ENCODE results near the gene TGM1.

The TGM1 gene

DNA sequence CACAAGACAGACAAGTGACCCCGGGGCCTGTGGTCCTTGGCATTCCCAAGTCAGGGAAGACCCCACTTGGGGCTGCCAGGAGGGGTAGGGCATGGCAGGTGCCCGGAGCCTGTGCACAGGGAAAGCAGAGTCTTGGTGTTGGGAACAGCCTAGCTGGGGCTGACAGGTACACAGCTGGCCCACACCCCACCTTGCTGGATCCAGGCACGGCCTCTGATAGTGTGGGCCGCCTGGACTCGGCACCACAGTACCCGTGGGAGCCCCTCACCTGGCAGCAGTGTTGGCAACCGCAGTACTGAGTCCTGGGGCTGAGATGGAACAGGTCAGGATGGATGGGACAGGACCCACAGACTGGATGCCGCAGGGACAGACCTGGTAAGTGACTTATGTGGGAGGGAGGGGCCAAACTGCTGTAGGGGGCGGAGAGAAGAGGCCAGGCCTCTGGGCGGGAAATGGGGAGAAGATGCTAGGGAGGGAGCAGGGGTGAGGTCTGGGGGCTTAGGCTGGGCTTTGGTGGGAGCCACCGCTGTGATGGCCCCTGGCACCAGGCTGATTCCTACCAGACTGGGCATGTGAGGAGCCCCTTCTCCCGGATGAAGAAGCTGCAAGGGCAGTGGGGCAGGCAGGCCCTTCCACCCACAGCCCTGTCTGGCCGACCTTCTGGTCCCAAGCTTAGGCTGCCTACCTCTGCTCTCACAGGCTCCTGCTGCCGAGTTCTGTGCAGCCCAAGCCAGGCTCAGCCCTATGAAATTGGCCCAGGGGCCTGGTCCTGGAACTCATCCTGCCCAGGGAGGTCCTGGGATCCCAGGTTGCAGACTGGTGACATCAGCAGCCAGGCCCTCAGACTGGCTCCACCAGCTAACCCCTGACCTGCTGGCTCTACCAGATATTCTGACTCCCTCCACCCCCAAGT is at the start of gene TGM1:
TSS of gene TGM1 (minus strand) at position 357 of the 913 bp plus-strand sequence. CDS start 825 bp downstream, outside the sequence.
- no peak within 1 kb of the TSS for H3K27ac ChIP-seq

DNA sequence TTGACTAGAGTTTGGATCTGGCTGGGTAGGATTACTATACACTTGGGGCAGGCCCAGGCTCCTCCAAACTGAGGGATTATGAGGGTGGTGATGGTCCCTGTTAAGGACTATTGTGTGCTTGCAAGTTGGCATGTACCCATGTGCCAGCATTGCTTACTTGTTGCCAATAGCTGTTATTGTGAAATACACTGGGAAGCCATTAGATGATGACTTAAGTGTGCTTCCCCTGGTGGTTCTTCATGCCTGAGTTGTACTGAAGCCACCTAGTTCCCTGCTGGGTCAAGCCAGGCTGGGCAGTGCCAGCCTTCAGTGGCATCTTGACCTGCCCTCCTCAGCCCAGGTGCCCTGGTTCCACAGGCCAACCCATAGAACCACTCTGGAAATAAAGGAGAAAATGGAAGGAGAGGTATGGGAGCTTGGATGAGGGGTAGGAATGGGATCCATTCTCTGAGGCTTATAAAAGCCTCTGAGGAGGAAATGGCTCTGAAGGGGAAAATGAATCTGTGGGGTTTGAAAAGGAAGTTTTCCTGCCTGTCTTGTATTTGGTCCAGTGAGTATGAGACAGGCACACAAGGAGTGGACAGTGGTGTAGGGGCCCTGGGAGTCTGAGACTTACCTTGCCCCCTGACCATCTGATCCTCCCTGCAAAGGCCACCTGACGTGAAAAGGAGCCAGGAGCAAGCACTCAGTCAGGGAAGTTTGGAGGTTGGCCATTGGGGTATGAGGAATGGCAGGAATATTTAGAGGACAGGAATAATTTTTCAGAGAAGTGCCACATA is 49.0 kb upstream of the TGM1 start:
- Histone ChIP-seq H3K4me1 (ENCODE audit: low read depth, poor library complexity, severe bottlenecking) (peaks cover 37% of the 10 kb centered on the region), H3K9ac (peak overlapping the region; percentile 77), H3K4me3 (IDR thresholded peaks at IDR 0.05; ENCODE audit: insufficient read depth, low read depth, low read length) (no peak overlapping the region), H3K4me2 (peak overlapping the region; percentile 91), H3K27ac (peak overlapping the region; percentile 80), H4K20me1 (ENCODE audit: insufficient read depth) (no peaks in the 10 kb centered on the region), H3K27me3 (ENCODE audit: insufficient read depth, low read depth) (no peaks in the 10 kb centered on the region), H3K36me3 (ENCODE audit: insufficient read depth) (no peaks in the 10 kb centered on the region), H3K79me2 (ENCODE audit: insufficient read depth, low read depth) (peaks cover 9% of the 10 kb centered on the region; the same call in 1 of the 2 replicates), H2AFZ (ENCODE audit: low read depth) (0 out of 2 replicates have a peak overlapping the region, but pooled peaks have one; percentile 34)
- TF ChIP-seq, protein P1, sequence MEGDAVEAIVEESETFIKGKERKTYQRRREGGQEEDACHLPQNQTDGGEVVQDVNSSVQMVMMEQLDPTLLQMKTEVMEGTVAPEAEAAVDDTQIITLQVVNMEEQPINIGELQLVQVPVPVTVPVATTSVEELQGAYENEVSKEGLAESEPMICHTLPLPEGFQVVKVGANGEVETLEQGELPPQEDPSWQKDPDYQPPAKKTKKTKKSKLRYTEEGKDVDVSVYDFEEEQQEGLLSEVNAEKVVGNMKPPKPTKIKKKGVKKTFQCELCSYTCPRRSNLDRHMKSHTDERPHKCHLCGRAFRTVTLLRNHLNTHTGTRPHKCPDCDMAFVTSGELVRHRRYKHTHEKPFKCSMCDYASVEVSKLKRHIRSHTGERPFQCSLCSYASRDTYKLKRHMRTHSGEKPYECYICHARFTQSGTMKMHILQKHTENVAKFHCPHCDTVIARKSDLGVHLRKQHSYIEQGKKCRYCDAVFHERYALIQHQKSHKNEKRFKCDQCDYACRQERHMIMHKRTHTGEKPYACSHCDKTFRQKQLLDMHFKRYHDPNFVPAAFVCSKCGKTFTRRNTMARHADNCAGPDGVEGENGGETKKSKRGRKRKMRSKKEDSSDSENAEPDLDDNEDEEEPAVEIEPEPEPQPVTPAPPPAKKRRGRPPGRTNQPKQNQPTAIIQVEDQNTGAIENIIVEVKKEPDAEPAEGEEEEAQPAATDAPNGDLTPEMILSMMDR (conservative IDR thresholded peaks at IDR 0.05; ENCODE audit: low read depth, low read length): no peak

More for the DNA sequence above, at the start of gene TGM1:
- TF ChIP-seq, protein P1 (conservative IDR thresholded peaks at IDR 0.05; ENCODE audit: low read depth, low read length): no peak
- no peaks in the 10 kb centered on the region for H3K27me3 ChIP-seq (ENCODE audit: insufficient read depth, low read depth)
- H3K4me1 ChIP-seq (ENCODE audit: low read depth, poor library complexity, severe bottlenecking): no peaks in the 10 kb centered on the region
- no peak within 1 kb of the TSS for H2AFZ ChIP-seq (ENCODE audit: low read depth)
- no peaks in the 10 kb centered on the region for H4K20me1 ChIP-seq (ENCODE audit: insufficient read depth)
- no peak within 1 kb of the TSS for H3K9ac ChIP-seq
- H3K36me3 ChIP-seq (ENCODE audit: insufficient read depth): no peaks in the 10 kb centered on the region
- no peak within 1 kb of the TSS for H3K4me3 ChIP-seq (IDR thresholded peaks at IDR 0.05; ENCODE audit: insufficient read depth, low read depth, low read length)
- H3K4me2 ChIP-seq: no peak within 1 kb of the TSS
- no peaks in the 10 kb centered on the region for H3K79me2 ChIP-seq (ENCODE audit: insufficient read depth, low read depth)

DNA sequence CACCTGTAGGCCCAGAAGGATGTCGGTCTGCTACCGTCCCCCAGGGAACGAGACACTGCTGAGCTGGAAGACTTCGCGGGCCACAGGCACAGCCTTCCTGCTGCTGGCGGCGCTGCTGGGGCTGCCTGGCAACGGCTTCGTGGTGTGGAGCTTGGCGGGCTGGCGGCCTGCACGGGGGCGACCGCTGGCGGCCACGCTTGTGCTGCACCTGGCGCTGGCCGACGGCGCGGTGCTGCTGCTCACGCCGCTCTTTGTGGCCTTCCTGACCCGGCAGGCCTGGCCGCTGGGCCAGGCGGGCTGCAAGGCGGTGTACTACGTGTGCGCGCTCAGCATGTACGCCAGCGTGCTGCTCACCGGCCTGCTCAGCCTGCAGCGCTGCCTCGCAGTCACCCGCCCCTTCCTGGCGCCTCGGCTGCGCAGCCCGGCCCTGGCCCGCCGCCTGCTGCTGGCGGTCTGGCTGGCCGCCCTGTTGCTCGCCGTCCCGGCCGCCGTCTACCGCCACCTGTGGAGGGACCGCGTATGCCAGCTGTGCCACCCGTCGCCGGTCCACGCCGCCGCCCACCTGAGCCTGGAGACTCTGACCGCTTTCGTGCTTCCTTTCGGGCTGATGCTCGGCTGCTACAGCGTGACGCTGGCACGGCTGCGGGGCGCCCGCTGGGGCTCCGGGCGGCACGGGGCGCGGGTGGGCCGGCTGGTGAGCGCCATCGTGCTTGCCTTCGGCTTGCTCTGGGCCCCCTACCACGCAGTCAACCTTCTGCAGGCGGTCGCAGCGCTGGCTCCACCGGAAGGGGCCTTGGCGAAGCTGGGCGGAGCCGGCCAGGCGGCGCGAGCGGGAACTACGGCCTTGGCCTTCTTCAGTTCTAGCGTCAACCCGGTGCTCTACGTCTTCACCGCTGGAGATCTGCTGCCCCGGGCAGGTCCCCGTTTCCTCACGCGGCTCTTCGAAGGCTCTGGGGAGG is 47.9 kb upstream of the TGM1 start, which contains the start of gene LTB4R:
TSS of gene LTB4R (plus strand) at position 857 of the 959 bp plus-strand sequence. CDS start 4,150 bp downstream, outside the sequence.
- H3K4me3 ChIP-seq (IDR thresholded peaks at IDR 0.05; ENCODE audit: insufficient read depth, low read depth, low read length): no peak within 1 kb of the TSS
- TF ChIP-seq, protein P1 (conservative IDR thresholded peaks at IDR 0.05; ENCODE audit: low read depth, low read length): peak; percentile 18; the same call in 1 of the 2 replicates
- H3K36me3 ChIP-seq (ENCODE audit: insufficient read depth): no peaks in the 10 kb centered on the region
- peak within 1 kb of the TSS; percentile 91 for H3K4me2 ChIP-seq
- H3K79me2 ChIP-seq (ENCODE audit: insufficient read depth, low read depth): peaks cover 9% of the 10 kb centered on the region; the same call in 1 of the 2 replicates
- no peaks in the 10 kb centered on the region for H3K27me3 ChIP-seq (ENCODE audit: insufficient read depth, low read depth)
- peak within 1 kb of the TSS; percentile 80 for H3K27ac ChIP-seq
- H2AFZ ChIP-seq (ENCODE audit: low read depth): peak within 1 kb of the TSS; percentile 34
- peak within 1 kb of the TSS; percentile 77 for H3K9ac ChIP-seq
- peaks cover 37% of the 10 kb centered on the region for H3K4me1 ChIP-seq (ENCODE audit: low read depth, poor library complexity, severe bottlenecking)
- no peaks in the 10 kb centered on the region for H4K20me1 ChIP-seq (ENCODE audit: insufficient read depth)

Data from KMS-11 (cell line).